Duodenal mucosa (tissue), 2 donors: ENCODE measurements around the gene ZNF431.

Source experiments
- H3K27ac ChIP-seq: one replicate; pipeline ENCODE4 v1.7.0; 2013; ENCODE audit warnings: low read depth, low read length
- H3K27me3 ChIP-seq, 2 donors: one replicate each; pipeline ENCODE4 v1.7.0; 2013; ENCODE audit warnings: low read length in 2 of 2, control low read depth in 1 of 2; ENCODE audit not compliant: insufficient read depth in 2 of 2, control insufficient read depth in 1 of 2
- H3K36me3 ChIP-seq, 2 donors: one replicate each; pipeline ENCODE4 v1.7.0; 2013; ENCODE audit warnings: low read length in 2 of 2, control low read depth in 1 of 2; ENCODE audit not compliant: insufficient read depth in 2 of 2, control insufficient read depth in 1 of 2
- H3K4me1 ChIP-seq, 2 donors: one replicate each; pipeline ENCODE4 v1.7.0; 2013; ENCODE audit warnings: low read length in 2 of 2, control low read depth in 1 of 2; ENCODE audit not compliant: insufficient read depth in 2 of 2, control insufficient read depth in 1 of 2
- H3K4me3 ChIP-seq, 2 donors: one replicate each; pipeline ENCODE4 v1.7.0; 2013; ENCODE audit warnings: low read length in 2 of 2, low read depth in 1 of 2
- H3K9ac ChIP-seq, 2 donors: one replicate each; pipeline ENCODE4 v1.7.0; 2013; ENCODE audit warnings: low read length in 2 of 2, low read depth in 1 of 2
- H3K9me3 ChIP-seq, 2 donors: one replicate each; pipeline ENCODE4 v1.7.0; 2013; ENCODE audit warnings: low read length in 2 of 2, control low read depth in 1 of 2; ENCODE audit not compliant: control insufficient read depth in 1 of 2

The ZNF431 gene

DNA sequence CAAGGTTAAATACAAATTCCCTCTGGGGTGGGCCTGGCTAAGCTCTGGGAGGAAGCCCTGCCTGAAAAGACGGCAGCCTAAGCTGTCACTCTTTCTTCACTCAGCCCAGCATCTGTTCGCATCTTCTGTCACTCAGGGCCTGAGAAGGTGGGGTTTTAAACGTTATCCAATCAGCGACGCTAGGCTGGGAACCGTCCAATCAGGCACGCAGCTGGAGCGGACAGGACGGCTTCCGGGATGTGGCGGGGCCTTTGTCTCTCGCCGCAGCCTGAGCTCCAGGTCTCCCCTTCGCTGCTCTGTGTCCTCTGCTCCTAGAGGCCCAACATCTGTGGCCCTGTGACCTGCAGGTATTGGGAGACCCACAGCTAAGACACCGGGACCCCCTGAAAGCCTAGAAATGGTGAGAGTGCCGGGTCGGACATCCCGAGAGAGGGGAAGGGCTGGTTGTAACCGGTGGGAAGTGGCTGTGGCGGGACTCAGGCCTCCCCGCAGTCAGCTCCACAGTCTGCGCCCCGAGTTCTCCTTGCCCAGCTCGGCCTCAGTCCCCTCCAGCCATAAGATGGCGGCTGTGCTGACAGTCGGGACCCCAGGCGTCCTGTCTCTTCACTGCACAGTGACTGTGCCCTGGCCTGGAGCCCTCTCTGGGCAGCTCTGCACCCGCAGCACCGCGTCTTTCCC, at the start of gene ZNF431:
Gene ZNF431 (plus strand): TSS at position 254 of the 678 bp plus-strand sequence. CDS start 144 bp downstream, at position 398.
- H3K27ac ChIP-seq = peak within 1 kb of the TSS; percentile 69
- H3K27me3 ChIP-seq = no peaks in the 10 kb centered on the region
- peak within 1 kb of the TSS; percentile 89 to 93 for H3K4me3 ChIP-seq
- H3K4me1 ChIP-seq = peaks cover 0 to 4% of the 10 kb centered on the region in 2 donors
- peaks cover 0 to 10% of the 10 kb centered on the region in 2 donors for H3K36me3 ChIP-seq
- peak within 1 kb of the TSS; percentile 85 to 92 for H3K9ac ChIP-seq
- no peaks in the 10 kb centered on the region for H3K9me3 ChIP-seq

DNA sequence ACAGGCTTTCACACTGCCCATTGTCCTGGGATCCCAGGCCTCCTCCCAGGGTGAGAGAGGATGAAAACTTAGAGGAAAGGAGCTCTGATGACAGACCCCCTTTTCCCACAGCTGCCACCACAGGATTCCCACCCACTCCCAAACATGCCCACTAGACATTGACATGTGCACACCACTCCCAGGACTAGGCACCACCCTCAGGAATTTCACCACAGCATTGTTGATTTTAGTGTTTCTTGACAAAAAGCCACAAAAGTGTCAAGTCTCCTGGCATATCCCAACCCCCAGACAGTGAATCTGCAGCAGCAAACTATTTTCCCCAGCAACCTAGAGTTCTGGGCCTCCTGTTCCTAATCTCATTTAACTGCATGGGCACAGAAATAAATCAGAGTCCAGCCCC, 49.7 kb upstream of the ZNF431 start:
- Histone ChIP-seq H3K27ac (no peak overlapping the region), H3K4me1 (no peaks in the 10 kb centered on the region), H3K27me3 (no peaks in the 10 kb centered on the region), H3K4me3 (no peak overlapping the region), H3K9ac (no peak overlapping the region), H3K36me3 (peaks cover 0 to 2% of the 10 kb centered on the region in 2 donors), H3K9me3 (peaks cover 0 to 2% of the 10 kb centered on the region in 2 donors)

DNA sequence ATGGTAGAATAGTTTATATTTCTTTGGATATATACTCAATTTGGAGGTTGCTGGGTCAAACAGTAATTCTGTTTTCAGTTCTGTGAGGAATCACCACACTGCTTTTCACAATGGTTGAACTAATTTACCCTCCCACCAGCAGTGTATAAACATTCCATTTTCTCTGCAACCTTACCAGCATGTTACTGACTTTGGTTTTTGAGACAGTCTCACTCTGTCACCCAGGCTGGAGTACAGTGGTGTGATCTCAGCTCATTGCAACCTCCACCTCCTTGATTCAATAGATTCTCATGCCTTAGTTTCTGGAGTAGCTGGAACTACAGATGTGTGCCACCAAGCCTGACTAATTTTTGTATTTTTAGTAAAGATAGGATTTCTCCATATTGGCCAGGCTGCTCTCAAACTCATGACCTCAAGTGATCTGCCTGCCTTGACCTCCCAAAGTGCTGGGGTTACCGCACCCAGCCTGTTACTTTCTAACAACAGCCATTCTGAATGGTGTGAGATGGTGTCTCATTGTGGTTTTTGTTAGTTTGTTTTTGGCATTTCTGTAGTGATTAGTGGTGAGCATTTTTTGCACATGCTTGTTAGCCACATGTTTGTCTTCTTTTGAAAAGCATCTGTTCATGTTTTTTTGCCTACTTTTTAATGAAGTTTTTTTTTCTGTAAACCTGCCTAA, 47.4 kb upstream of the ZNF431 start:
- H3K9ac ChIP-seq = no peak overlapping the region
- H3K27ac ChIP-seq = no peak overlapping the region
- peaks cover 0 to 6% of the 10 kb centered on the region in 2 donors for H3K36me3 ChIP-seq
- no peaks in the 10 kb centered on the region for H3K27me3 ChIP-seq
- no peaks in the 10 kb centered on the region for H3K4me1 ChIP-seq
- H3K9me3 ChIP-seq = peaks cover 0 to 2% of the 10 kb centered on the region in 2 donors
- no peak overlapping the region for H3K4me3 ChIP-seq

DNA sequence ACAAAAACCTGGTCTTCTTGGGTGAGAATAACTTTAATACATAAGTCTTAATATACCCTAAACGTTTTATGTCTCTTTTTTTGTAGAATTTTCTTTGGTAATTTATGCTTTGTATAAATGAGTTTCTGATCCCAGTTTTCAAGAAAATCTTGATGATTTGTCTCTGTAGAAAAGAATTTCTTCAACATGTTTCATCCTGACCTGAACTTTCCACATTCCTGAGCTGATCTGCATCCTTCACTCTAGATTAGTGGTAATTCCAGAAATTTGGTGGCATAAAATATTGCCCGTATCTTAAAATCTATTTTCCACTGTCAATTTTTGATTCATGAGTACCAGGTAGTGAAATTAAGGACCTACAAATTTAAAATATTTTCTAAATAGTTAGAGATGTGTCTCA, 43.5 kb upstream of the ZNF431 start:
- Histone ChIP-seq H3K9me3 (peaks cover 0 to 2% of the 10 kb centered on the region in 2 donors), H3K9ac (no peak overlapping the region), H3K4me1 (no peaks in the 10 kb centered on the region), H3K27me3 (no peaks in the 10 kb centered on the region), H3K36me3 (peaks cover 0 to 3% of the 10 kb centered on the region in 2 donors), H3K4me3 (no peak overlapping the region), H3K27ac (no peak overlapping the region)

DNA sequence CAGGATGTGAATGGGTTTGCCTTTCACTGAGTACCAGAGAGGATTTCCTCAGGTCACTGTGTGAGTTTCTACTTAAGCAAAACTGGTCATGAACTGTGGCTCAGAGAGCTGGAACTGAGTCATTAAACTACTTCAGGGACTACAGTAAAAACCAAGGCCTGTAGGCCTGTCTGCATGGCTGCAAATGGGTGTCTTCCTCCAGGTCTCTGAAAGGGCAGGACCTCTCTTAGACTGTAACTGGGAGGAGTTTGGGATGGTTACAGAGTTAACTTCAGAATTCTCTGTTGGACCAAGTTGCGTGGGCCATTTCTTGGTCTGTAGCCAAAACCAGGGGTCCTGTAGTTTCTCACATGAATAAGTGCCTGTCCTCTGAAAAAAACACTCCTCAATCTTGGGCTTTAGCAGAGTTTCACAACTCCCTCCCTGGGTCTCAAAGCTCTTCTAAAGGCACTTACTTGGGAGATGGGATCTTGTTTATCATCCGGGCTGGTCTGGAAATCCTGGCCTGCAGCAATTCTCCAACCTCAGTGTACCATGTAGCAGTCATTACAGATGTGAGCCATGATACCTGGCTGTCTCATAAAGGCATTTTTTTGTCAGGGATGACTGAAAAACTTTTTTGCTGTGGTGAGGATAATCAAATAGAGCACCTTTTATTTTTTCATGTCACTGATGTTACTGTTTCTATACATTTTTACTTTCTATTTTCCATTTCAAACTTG, 40.2 kb upstream of the ZNF431 start:
- H3K4me1 ChIP-seq = no peaks in the 10 kb centered on the region
- H3K4me3 ChIP-seq = no peak overlapping the region
- H3K36me3 ChIP-seq = peaks cover 0 to 3% of the 10 kb centered on the region in 2 donors
- no peaks in the 10 kb centered on the region for H3K9me3 ChIP-seq
- no peak overlapping the region for H3K27ac ChIP-seq
- H3K9ac ChIP-seq = no peak overlapping the region
- H3K27me3 ChIP-seq = no peaks in the 10 kb centered on the region

DNA sequence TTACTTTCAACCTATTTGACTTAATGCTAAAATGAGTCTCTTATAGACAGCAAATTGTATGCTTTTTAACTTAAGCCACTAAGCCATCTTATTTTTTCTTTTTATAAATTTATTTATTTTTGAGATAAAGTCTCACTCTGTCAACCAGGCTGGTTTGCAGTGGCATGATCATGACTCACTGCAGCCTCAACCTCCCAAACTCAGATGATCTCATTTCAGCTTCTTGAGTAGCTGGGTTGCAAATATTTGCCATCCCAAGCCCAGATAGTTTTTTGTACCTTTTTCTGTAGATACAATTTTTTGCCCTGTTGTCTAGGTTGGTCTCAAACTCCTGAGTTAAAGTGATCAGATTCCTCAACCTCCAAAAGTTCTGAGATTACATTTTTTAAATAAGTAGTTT, 32.7 kb upstream of the ZNF431 start:
- Histone ChIP-seq H3K4me3 (no peak overlapping the region), H3K9me3 (peaks cover 6 to 11% of the 10 kb centered on the region in 2 donors), H3K27me3 (no peaks in the 10 kb centered on the region), H3K27ac (no peak overlapping the region), H3K36me3 (peaks cover 0 to 12% of the 10 kb centered on the region in 2 donors), H3K4me1 (no peaks in the 10 kb centered on the region), H3K9ac (no peak overlapping the region)

DNA sequence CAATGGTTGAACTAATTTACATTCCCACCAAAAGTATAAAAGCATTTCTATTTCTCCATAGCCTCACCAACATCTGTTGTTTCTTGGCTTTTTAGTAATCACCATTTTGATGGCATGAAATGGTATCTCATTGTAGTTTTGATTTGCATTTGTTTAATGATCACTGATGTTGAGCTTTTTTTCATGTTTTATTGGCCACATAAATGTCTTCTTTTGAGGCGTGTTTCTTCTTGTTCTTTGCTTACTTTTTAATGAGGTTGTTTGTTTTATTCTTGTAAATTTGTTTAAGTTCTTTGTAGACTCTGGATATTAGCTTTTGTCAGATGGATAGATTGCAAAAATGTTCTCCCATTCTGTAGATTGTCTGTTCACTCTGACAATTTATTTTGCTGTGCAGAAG, 31.7 kb upstream of the ZNF431 start:
- no peak overlapping the region for H3K4me3 ChIP-seq
- peaks cover 13 to 18% of the 10 kb centered on the region in 2 donors for H3K9me3 ChIP-seq
- no peaks in the 10 kb centered on the region for H3K4me1 ChIP-seq
- H3K36me3 ChIP-seq = peaks cover 0 to 12% of the 10 kb centered on the region in 2 donors
- H3K27ac ChIP-seq = no peak overlapping the region
- H3K9ac ChIP-seq = no peak overlapping the region
- H3K27me3 ChIP-seq = no peaks in the 10 kb centered on the region

DNA sequence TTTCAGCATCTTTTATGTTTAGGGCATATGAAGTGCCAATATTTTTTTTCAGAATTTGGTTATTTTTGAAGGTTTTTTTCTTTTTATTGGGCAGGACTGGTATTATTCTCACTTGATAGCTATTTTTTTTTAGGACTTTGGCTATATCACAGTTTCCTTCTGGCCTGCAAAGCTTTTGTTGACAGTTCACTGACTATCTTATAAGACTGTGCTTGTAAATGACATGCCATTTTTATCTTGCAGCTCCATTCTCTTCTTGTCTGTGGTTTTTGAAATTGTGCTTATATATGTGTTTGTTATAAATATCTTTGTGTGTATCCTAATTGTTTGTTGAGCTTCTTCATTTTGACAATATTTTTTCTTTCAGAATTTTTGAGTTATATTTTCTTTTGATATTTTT, 26.4 kb upstream of the ZNF431 start:
- Histone ChIP-seq H3K27ac (no peak overlapping the region), H3K4me3 (no peak overlapping the region), H3K9ac (no peak overlapping the region), H3K9me3 (peaks cover 23 to 26% of the 10 kb centered on the region in 2 donors), H3K36me3 (peaks cover 0 to 15% of the 10 kb centered on the region in 2 donors), H3K4me1 (no peaks in the 10 kb centered on the region), H3K27me3 (no peaks in the 10 kb centered on the region)

DNA sequence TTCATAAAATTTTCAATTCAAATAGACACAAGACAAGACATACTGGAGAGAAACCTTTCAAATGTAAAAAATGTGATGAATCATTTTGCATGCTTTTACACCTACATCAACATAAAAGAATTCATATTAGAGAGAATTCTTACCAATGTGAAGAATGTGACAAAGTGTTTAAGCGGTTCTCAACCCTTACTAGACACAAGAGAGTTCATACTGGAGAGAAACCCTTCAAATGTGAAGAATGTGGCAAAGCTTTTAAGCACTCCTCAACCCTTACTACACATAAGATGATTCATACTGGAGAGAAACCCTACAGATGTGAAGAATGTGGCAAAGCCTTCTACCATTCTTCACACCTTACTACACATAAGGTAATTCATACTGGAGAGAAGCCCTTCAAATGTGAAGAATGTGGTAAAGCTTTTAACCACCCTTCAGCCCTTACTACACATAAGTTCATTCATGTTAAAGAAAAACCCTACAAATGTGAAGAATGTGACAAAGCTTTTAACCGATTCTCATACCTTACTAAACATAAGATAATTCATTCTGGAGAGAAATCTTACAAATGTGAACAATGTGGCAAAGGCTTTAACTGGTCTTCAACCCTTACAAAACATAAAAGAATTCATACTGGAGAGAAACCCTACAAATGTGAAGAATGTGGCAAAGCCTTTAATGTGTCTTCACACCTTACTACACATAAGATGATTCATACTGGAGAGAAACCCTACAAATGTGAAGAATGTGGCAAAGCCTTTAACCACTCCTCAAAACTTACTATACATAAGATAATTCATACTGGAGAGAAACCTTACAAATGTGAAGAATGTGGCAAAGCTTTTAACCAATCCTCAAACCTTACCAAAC, 24.6 kb upstream of the ZNF431 start:
- H3K4me3 ChIP-seq = no peak overlapping the region
- H3K9ac ChIP-seq = no peak overlapping the region
- peaks cover 23 to 26% of the 10 kb centered on the region in 2 donors for H3K9me3 ChIP-seq
- H3K36me3 ChIP-seq = peaks cover 0 to 15% of the 10 kb centered on the region in 2 donors
- no peaks in the 10 kb centered on the region for H3K4me1 ChIP-seq
- no peaks in the 10 kb centered on the region for H3K27me3 ChIP-seq
- no peak overlapping the region for H3K27ac ChIP-seq
